ENCODE measurements around the gene CMIP.

Gene CMIP

GRCh38 chr16:81706327-81707295, 262.0 kb downstream of the CMIP start:
- no peak overlapping the region for H3K4me2 ChIP-seq (ENCODE audit: low read depth, low read length, poor library complexity, severe bottlenecking)
- no peaks in the 10 kb centered on the region for H3K36me3 ChIP-seq (ENCODE audit: low read length)
- H3K9ac ChIP-seq (ENCODE audit: low read length), result no peak overlapping the region
- no peaks in the 10 kb centered on the region for H3K9me3 ChIP-seq (ENCODE audit: insufficient read depth, low read length)
- no peak overlapping the region for H3K4me3 ChIP-seq (ENCODE audit: insufficient read depth, low read length, poor library complexity, severe bottlenecking)
- no peaks in the 10 kb centered on the region for H4K20me1 ChIP-seq (ENCODE audit: low read depth, low read length)
- TF ChIP-seq CTCF (IDR thresholded peaks at IDR 0.05; ENCODE audit: insufficient read depth, low read length, poor library complexity, severe bottlenecking), result no peak
- no peak for TF ChIP-seq EZH2phosphoT487 (conservative IDR thresholded peaks at IDR 0.05; ENCODE audit: low read length)
- no peak overlapping the region for H2AFZ ChIP-seq (ENCODE audit: low read depth, low read length, severe bottlenecking)
- H3K27me3 ChIP-seq (ENCODE audit: low read length), result no peaks in the 10 kb centered on the region
- H3K27ac ChIP-seq (ENCODE audit: low read depth, low read length), result no peak overlapping the region
- H3K79me2 ChIP-seq (ENCODE audit: insufficient read depth, low read length), result no peaks in the 10 kb centered on the region
- no peaks in the 10 kb centered on the region for H3F3A ChIP-seq (ENCODE audit: insufficient read depth)
- no peaks in the 10 kb centered on the region for H3K9me2 ChIP-seq (replicated peaks; ENCODE audit: insufficient read depth, low read length)

GRCh38 chr16:81707411-81708265, 263.0 kb downstream of the CMIP start:
- Histone ChIP-seq H3K9me3 (ENCODE audit: insufficient read depth, low read length) (no peaks in the 10 kb centered on the region), H3K79me2 (ENCODE audit: insufficient read depth, low read length) (no peaks in the 10 kb centered on the region), H3K36me3 (ENCODE audit: low read length) (no peaks in the 10 kb centered on the region), H3F3A (ENCODE audit: insufficient read depth) (no peaks in the 10 kb centered on the region), H4K20me1 (ENCODE audit: low read depth, low read length) (no peaks in the 10 kb centered on the region), H2AFZ (ENCODE audit: low read depth, low read length, severe bottlenecking) (no peak overlapping the region), H3K9me2 (replicated peaks; ENCODE audit: insufficient read depth, low read length) (no peaks in the 10 kb centered on the region), H3K27me3 (ENCODE audit: low read length) (no peaks in the 10 kb centered on the region), H3K4me3 (ENCODE audit: insufficient read depth, low read length, poor library complexity, severe bottlenecking) (no peak overlapping the region), H3K4me2 (ENCODE audit: low read depth, low read length, poor library complexity, severe bottlenecking) (no peak overlapping the region), H3K27ac (ENCODE audit: low read depth, low read length) (no peak overlapping the region), H3K9ac (ENCODE audit: low read length) (no peak overlapping the region)
- TF ChIP-seq CTCF (IDR thresholded peaks at IDR 0.05; ENCODE audit: insufficient read depth, low read length, poor library complexity, severe bottlenecking) (no peak), EZH2phosphoT487 (conservative IDR thresholded peaks at IDR 0.05; ENCODE audit: low read length) (no peak)

- Histone ChIP-seq H3K4me3 (ENCODE audit: insufficient read depth, low read length, poor library complexity, severe bottlenecking) (no peak overlapping the region), H3K9me2 (replicated peaks; ENCODE audit: insufficient read depth, low read length) (no peaks in the 10 kb centered on the region), H4K20me1 (ENCODE audit: low read depth, low read length) (no peaks in the 10 kb centered on the region), H2AFZ (ENCODE audit: low read depth, low read length, severe bottlenecking) (no peak overlapping the region), H3K27ac (ENCODE audit: low read depth, low read length) (no peak overlapping the region), H3K79me2 (ENCODE audit: insufficient read depth, low read length) (no peaks in the 10 kb centered on the region), H3K36me3 (ENCODE audit: low read length) (no peaks in the 10 kb centered on the region), H3K4me2 (ENCODE audit: low read depth, low read length, poor library complexity, severe bottlenecking) (no peak overlapping the region), H3K9me3 (ENCODE audit: insufficient read depth, low read length) (no peaks in the 10 kb centered on the region), H3K27me3 (ENCODE audit: low read length) (no peaks in the 10 kb centered on the region), H3F3A (ENCODE audit: insufficient read depth) (no peaks in the 10 kb centered on the region), H3K9ac (ENCODE audit: low read length) (no peak overlapping the region)
- TF ChIP-seq EZH2phosphoT487 (conservative IDR thresholded peaks at IDR 0.05; ENCODE audit: low read length), result no peak
- TF ChIP-seq CTCF (IDR thresholded peaks at IDR 0.05; ENCODE audit: insufficient read depth, low read length, poor library complexity, severe bottlenecking), result no peak
Observed at GRCh38 chr16:81708266-81709015, 263.8 kb downstream of the CMIP start.
